ENCODE data around the gene ABCA13.

GRCh38 chr7:48380921-48381320 lies 209.7 kb downstream of the ABCA13 start:
- no peak for TF ChIP-seq POLR2A (IDR thresholded peaks at IDR 0.05; ENCODE audit: extremely low read depth, insufficient read length)
- TF ChIP-seq CTCF (IDR thresholded peaks at IDR 0.05; ENCODE audit: low read depth, low read length) = no peak
- TF ChIP-seq, protein P1, sequence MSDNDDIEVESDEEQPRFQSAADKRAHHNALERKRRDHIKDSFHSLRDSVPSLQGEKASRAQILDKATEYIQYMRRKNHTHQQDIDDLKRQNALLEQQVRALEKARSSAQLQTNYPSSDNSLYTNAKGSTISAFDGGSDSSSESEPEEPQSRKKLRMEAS (IDR thresholded peaks at IDR 0.05; ENCODE audit: low read depth, low read length) = no peak
- TF ChIP-seq MYC (IDR thresholded peaks at IDR 0.05; ENCODE audit: low read depth, low read length) = no peak

All from NB4 (cell line).